ENCODE measurements around the gene CDH16.

CDH16 gene

DNA sequence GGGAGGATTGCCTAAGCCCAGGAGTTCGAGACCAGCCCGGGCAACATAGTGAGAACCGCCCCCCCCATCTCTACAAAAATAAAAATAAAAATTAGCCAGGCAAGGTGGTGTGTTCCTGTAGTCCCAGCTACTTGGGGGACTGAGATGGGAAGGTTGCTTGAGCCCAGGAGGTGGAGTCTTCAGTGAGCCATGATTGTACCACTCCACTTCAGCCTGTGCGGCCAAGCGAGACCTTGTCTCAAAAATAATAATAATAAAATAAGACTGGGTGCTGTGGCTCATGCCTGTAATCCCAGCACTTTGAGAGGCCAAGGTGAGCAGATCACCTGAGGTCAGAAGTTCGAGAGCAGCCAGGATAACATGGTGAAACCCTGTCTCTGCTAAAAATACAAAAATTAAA lies 26.9 kb downstream of the CDH16 start:
- Histone ChIP-seq H3F3A (ENCODE audit: low read depth) (no peaks in the 10 kb centered on the region), H4K20me1 (ENCODE audit: insufficient read depth, low read length, poor library complexity, severe bottlenecking) (no peaks in the 10 kb centered on the region), H3K9me2 (replicated peaks; ENCODE audit: low read depth, low read length) (no peaks in the 10 kb centered on the region), H3K9ac (ENCODE audit: low read depth, low read length, poor library complexity, severe bottlenecking) (no peak overlapping the region), H3K36me3 (ENCODE audit: insufficient read depth, low read length) (no peaks in the 10 kb centered on the region), H3K9me3 (ENCODE audit: insufficient read depth, low read depth, low read length) (no peaks in the 10 kb centered on the region), H3K4me3 (ENCODE audit: low read length, poor library complexity, severe bottlenecking) (no peak overlapping the region), H3K27me3 (ENCODE audit: insufficient read depth, low read length, poor library complexity, severe bottlenecking) (no peaks in the 10 kb centered on the region), H3K4me2 (ENCODE audit: low read depth, low read length, poor library complexity, severe bottlenecking) (no peak overlapping the region), H3K79me2 (ENCODE audit: insufficient read depth, low read length) (peaks cover 14% of the 10 kb centered on the region), H3K4me1 (ENCODE audit: insufficient read depth, low read length, poor library complexity, severe bottlenecking) (peaks cover 11% of the 10 kb centered on the region), H2AFZ (ENCODE audit: low read length) (no peak overlapping the region)
- TF ChIP-seq, protein P1, sequence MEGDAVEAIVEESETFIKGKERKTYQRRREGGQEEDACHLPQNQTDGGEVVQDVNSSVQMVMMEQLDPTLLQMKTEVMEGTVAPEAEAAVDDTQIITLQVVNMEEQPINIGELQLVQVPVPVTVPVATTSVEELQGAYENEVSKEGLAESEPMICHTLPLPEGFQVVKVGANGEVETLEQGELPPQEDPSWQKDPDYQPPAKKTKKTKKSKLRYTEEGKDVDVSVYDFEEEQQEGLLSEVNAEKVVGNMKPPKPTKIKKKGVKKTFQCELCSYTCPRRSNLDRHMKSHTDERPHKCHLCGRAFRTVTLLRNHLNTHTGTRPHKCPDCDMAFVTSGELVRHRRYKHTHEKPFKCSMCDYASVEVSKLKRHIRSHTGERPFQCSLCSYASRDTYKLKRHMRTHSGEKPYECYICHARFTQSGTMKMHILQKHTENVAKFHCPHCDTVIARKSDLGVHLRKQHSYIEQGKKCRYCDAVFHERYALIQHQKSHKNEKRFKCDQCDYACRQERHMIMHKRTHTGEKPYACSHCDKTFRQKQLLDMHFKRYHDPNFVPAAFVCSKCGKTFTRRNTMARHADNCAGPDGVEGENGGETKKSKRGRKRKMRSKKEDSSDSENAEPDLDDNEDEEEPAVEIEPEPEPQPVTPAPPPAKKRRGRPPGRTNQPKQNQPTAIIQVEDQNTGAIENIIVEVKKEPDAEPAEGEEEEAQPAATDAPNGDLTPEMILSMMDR (conservative IDR thresholded peaks at IDR 0.05; ENCODE audit: low read length) = no peak
- no peak for TF ChIP-seq EZH2phosphoT487 (IDR thresholded peaks at IDR 0.05; ENCODE audit: borderline replicate concordance)

DNA sequence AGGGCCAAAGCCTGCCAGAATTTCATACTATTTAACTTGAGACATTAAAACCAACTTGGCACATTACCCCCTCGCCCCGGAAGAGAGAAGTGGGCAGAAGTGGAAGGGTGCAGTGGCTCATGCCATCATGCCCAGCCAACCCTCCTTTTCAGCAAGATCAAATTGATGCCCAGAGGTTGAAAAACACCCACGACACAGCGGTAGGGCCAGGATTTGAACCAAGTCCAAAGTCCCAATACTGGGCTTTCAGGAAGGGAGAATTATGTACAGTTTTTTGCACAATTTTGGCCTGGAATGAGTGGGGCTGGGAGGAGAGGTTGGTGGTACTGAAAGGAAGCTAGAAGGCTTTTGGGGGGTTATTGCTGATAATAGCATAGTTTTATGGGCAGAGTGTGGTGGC lies 27.3 kb downstream of the CDH16 start:
- Histone ChIP-seq H3K9me2 (replicated peaks; ENCODE audit: low read depth, low read length) (no peaks in the 10 kb centered on the region), H3K9me3 (ENCODE audit: insufficient read depth, low read depth, low read length) (no peaks in the 10 kb centered on the region), H2AFZ (ENCODE audit: low read length) (no peak overlapping the region), H4K20me1 (ENCODE audit: insufficient read depth, low read length, poor library complexity, severe bottlenecking) (peaks cover under 1% of the 10 kb centered on the region), H3K36me3 (ENCODE audit: insufficient read depth, low read length) (peaks cover 2% of the 10 kb centered on the region; the same call in 1 of the 2 replicates), H3K4me1 (ENCODE audit: insufficient read depth, low read length, poor library complexity, severe bottlenecking) (peaks cover 15% of the 10 kb centered on the region), H3K4me3 (ENCODE audit: low read length, poor library complexity, severe bottlenecking) (no peak overlapping the region), H3K27me3 (ENCODE audit: insufficient read depth, low read length, poor library complexity, severe bottlenecking) (no peaks in the 10 kb centered on the region), H3K4me2 (ENCODE audit: low read depth, low read length, poor library complexity, severe bottlenecking) (no peak overlapping the region), H3K79me2 (ENCODE audit: insufficient read depth, low read length) (peaks cover 18% of the 10 kb centered on the region), H3K9ac (ENCODE audit: low read depth, low read length, poor library complexity, severe bottlenecking) (no peak overlapping the region), H3F3A (ENCODE audit: low read depth) (no peaks in the 10 kb centered on the region)
- TF ChIP-seq, protein P1 (conservative IDR thresholded peaks at IDR 0.05; ENCODE audit: low read length) = no peak
- no peak for TF ChIP-seq EZH2phosphoT487 (IDR thresholded peaks at IDR 0.05; ENCODE audit: borderline replicate concordance)

DNA sequence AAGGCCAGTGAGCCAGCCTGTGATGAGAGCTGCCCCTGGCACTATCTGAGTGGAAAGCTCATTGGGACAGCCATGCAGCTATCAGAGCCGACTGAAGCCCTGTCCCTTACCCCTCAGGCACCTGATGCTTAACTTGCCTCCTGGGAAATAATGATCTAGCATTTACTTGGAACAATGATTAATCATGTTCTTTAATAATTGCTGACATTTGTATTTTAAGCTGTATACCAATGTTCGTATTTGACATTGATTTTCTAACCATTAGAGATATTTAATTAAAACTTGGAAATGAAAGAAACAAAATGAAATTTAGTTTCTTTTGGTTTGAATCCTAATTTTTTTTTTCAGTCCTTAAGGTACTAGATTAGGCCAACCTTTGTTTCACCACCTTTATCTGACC lies 27.9 kb downstream of the CDH16 start:
- peaks cover 24% of the 10 kb centered on the region for H3K79me2 ChIP-seq (ENCODE audit: insufficient read depth, low read length)
- no peaks in the 10 kb centered on the region for H3F3A ChIP-seq (ENCODE audit: low read depth)
- H2AFZ ChIP-seq (ENCODE audit: low read length) = no peak overlapping the region
- TF ChIP-seq, protein P1 (conservative IDR thresholded peaks at IDR 0.05; ENCODE audit: low read length) = no peak
- TF ChIP-seq EZH2phosphoT487 (IDR thresholded peaks at IDR 0.05; ENCODE audit: borderline replicate concordance) = no peak
- no peak overlapping the region for H3K9ac ChIP-seq (ENCODE audit: low read depth, low read length, poor library complexity, severe bottlenecking)
- H3K4me1 ChIP-seq (ENCODE audit: insufficient read depth, low read length, poor library complexity, severe bottlenecking) = peaks cover 19% of the 10 kb centered on the region
- H3K36me3 ChIP-seq (ENCODE audit: insufficient read depth, low read length) = peaks cover 4% of the 10 kb centered on the region; the same call in 1 of the 2 replicates
- H3K9me2 ChIP-seq (replicated peaks; ENCODE audit: low read depth, low read length) = no peaks in the 10 kb centered on the region
- H4K20me1 ChIP-seq (ENCODE audit: insufficient read depth, low read length, poor library complexity, severe bottlenecking) = peaks cover 6% of the 10 kb centered on the region
- no peaks in the 10 kb centered on the region for H3K9me3 ChIP-seq (ENCODE audit: insufficient read depth, low read depth, low read length)
- no peak overlapping the region for H3K4me3 ChIP-seq (ENCODE audit: low read length, poor library complexity, severe bottlenecking)
- H3K27me3 ChIP-seq (ENCODE audit: insufficient read depth, low read length, poor library complexity, severe bottlenecking) = no peaks in the 10 kb centered on the region
- no peak overlapping the region for H3K4me2 ChIP-seq (ENCODE audit: low read depth, low read length, poor library complexity, severe bottlenecking)

Data from Loucy (cell line).